GM21515 (cell line): Measurements from ENCODE around the gene LIPJ.
A peak's percentile ranks its signal among the peaks of the same experiment; 100 is the strongest.

ENCODE experiments used
- ATAC-seq: cut with Tn5 transposase; IDR thresholded peaks from one replicate; pipeline ENCODE4 v1.9.1; 2021; ENCODE audit not compliant: unreplicated experiment

Gene LIPJ

DNA sequence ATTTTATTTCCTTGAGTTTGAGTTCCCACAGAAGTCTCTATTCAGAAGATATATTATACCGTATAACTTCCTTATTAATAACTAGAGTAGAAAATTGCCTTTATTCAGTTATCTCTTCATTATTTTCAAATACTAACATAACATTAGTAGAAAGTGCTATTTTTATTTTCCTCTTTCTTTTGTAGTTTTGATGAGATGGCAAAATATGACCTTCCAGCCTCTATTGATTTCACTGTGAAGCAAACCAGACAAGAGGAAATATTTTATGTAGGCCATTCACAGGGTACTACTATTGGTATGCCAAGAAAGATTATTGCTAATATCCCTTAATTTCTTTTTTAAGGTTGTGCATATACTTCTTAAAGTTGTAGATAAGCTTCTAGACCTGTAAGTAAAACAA lies 7.9 kb downstream of the LIPJ start:
- ATAC-seq = no peak

GRCh38 chr10:88598055-88598454 lies 11.5 kb downstream of the LIPJ start:
- ATAC-seq = peak; percentile 77

DNA sequence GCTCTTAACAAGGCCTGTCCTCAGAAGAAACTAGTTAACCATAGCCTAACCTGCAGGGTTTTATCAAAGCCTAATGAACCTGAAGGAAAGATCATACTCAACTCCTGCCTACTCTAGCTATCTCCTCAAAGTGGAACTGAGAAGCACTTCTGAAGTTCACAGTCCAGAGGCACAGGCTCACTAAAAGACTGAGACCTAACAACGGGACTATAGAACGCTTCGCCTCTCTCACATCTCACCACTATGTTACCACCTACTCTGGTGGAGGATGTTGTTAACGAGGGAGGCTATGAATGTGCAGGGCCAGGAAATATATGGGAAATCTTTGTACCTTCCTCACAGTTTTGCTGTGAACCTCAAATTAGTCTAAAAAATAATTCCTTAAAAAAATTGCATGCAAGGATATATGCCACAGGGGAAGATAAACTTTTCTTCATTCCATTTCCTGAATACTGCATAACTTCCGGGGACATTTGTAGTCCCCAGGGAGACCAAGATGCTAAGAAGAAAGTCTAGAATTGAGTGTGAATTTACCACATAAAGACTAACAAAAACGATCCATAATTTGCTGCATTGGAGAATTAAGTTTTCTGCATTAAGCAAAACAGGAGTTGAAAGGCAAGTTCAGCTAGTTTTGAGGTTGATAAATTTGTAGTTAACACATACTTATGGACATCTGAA lies 21.6 kb downstream of the LIPJ start:
- no peak for ATAC-seq

DNA sequence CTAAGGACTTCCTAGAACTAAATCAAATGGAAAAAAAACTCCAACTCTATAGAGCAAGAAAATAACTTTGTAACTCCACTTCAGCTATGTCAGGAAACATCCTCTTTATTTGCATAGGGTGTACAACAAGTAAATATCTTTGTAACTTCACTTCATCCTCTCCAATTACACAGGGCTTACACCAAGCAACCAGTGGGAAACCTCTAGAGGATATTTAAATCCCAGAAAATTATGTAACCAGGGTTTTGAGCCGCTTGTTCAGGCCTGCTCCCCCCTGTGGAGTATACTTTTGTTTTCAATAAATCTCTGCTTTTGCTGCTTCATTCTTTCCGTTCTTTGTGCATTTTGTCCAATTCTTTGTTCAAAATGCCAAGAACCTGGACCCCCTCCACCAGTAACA lies 22.2 kb downstream of the LIPJ start:
- no peak for ATAC-seq

DNA sequence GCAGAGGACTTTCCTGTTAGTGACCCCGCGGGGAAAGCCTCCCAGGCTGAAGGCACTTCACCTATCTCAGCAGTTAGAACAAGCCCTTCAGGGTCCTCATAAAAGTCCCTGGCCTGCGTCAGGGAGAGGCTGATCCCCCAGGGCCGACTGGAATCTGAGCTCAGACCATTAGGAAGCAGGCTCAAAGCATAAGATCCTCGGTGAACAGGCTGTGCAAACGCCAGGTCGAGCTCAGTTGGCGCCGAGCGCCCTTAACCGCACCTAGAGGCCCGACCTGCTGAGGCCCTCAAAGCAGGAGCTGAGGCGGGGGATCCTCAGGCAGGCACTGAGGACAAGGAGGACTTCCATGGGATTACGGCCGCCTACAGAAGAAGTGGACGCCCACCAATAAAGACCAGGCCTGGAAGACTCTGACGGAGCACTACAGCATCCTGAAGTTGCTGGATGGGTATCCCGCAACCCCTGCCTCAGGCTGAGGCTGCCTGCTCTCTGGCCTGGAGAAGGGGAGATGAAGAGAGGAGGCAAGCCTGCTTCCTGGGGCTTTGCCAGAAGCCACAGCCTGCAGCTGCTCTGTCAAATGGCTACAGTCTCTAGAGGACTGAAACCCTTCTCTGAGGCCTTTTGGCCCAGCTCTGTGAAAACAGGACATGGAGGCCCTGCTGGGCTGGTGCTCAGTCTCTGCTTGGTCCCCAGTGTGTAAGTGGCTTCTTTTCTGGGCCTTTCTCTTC lies 29.9 kb downstream of the LIPJ start:
- ATAC-seq = no peak

- ATAC-seq = no peak
Measured at GRCh38 chr10:88617772-88618300, 31.3 kb downstream of the LIPJ start.

DNA sequence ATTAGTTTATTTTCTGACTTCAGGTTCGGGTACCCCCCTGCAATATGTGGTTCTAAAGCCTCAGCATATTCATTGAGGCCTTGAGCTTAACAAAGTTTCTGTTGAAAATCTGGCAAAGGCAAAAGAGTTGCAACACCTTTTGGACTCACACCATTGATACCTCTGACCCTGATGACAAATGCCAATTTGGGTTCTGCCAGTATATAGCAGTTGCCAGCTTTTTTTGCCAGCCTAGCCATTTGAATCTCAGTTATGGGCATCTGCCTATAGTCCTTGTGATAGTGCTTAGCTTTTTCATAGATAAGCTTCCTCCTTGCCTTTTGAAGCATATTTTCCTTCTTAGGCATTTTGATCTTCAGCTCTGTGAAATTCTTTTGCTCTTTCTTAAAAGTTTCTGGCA lies 31.9 kb downstream of the LIPJ start:
- ATAC-seq = no peak

DNA sequence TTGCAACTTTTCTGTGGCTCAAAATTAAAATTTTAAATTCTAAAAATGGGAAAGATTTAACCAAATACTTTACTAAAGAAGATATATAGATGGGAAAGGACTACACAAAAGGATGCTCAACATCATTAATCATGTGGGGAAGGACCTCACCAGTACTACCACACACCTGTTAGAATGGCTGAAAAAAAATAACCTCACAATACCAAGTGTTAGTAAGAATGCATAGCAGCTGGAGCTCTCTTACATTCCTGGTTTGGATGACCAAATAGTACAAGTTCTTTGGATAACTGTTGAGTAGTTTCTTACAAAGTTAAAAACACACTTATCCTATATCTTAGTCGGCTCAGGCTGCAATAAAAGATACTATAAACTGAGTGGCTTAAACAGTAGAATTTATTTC lies 33.9 kb downstream of the LIPJ start:
- ATAC-seq = no peak

GRCh38 chr10:88623835-88624234 lies 37.3 kb downstream of the LIPJ start:
- ATAC-seq = no peak

DNA sequence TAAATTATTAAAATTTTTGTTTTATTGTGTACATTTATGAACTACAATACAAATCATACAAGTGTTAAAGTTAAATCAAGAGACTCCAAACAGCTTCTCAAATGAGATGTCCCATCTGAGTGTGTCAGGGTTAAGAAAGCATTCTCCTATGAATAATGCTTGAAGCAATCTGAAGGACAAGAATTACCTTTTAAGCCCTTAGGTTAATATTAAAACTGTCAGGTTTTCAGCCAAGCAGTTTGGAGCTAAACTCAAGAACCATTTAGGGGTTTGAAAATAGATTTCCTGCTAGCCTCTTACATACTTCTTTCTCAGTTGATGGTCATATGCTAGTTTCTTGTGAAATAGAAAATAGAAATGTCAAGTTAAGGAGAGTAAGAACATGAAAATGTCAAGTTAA lies 38.3 kb downstream of the LIPJ start:
- no peak for ATAC-seq

- no peak for ATAC-seq
Measured at GRCh38 chr10:88640186-88640585, 53.6 kb downstream of the LIPJ start.

- ATAC-seq = no peak
Measured at GRCh38 chr10:88642209-88642608, 55.6 kb downstream of the LIPJ start.

GRCh38 chr10:88642963-88643362 lies 56.4 kb downstream of the LIPJ start:
- ATAC-seq = no peak

DNA sequence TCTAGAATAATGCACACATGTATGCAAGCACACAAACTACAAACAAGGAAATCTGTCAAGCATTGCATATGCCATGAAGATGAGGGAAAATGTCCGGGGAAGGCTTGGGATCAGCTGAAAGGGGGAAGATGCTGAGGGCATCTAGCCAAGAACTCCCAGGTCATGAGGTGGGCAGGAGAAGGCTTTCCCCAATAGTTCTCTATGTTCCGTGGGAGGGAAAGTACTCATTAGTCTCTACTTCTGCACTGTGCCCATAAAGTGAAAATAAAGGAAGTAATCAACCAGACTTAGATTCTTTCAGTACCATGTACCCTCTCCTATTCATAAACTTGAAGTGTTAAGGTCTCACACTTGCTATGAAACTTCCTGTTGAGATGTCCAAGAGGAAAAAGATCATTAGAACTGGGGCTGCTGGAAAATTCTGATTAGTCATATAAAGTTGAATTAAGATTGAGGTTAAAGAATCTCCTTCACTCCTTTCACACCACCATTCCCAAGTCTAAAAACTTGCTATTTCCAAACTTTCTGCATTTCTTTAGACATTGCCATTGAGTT lies 60.6 kb downstream of the LIPJ start:
- no peak for ATAC-seq

- ATAC-seq = no peak
Measured at GRCh38 chr10:88651101-88651551, 64.6 kb downstream of the LIPJ start.

- no peak for ATAC-seq
Measured at GRCh38 chr10:88652616-88653015, 66.1 kb downstream of the LIPJ start.
